GM06990 (cell line): ENCODE results near the gene NTM.

Experiments used
- DNase-seq: peaks from one replicate; pipeline ENCODE4 v3.0.0-alpha.2; 2011; ENCODE audit not compliant: insufficient read length; ENCODE audit errors: extremely low read depth
- H3K27me3 ChIP-seq: replicated peaks from 2 replicates; pipeline ENCODE4 v1.6.0; 2011; ENCODE audit warnings: low read length; ENCODE audit not compliant: control insufficient read depth, insufficient read depth
- H3K36me3 ChIP-seq: 2 replicates; pipeline ENCODE4 v1.5.1; 2011; ENCODE audit warnings: low read length; ENCODE audit not compliant: control insufficient read depth, insufficient read depth
- H3K4me3 ChIP-seq: replicated peaks from 2 replicates; pipeline ENCODE4 v1.5.1; 2011; ENCODE audit warnings: low read depth, mild to moderate bottlenecking, control low read depth, low read length
- TF ChIP-seq, protein P1 (sequence below): IDR thresholded peaks from 2 replicates; pipeline ENCODE4 v1.5.1; 2011; ENCODE audit warnings: low read length, control low read depth, mild to moderate bottlenecking, inconsistent platforms; ENCODE audit not compliant: insufficient read depth, poor library complexity, severe bottlenecking

The NTM gene

DNA sequence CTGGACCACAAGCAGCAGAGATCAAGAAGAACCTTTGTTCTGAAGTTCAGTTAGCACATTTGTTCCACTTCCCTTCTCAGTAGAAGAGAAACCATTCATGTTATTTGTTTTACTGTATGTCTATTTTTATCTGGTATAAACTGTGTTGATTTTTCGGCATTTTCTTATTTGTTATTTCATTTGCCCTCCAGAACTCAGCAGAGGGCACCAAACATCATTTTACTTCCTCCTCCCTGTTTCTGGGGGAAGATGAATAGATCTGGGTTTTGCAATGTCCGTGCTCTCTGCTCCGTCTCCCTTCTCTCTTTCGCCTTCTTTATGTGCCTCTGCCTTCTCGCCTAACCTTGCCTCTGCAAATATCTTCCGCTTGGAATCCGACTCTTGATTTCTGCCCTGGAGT lies 366.9 kb downstream of the NTM start:
- Histone ChIP-seq H3K36me3 (no peaks in the 10 kb centered on the region), H3K27me3 (peaks cover 5% of the 10 kb centered on the region), H3K4me3 (no peak overlapping the region)
- DNase-seq: no peak
- TF ChIP-seq, protein P1, sequence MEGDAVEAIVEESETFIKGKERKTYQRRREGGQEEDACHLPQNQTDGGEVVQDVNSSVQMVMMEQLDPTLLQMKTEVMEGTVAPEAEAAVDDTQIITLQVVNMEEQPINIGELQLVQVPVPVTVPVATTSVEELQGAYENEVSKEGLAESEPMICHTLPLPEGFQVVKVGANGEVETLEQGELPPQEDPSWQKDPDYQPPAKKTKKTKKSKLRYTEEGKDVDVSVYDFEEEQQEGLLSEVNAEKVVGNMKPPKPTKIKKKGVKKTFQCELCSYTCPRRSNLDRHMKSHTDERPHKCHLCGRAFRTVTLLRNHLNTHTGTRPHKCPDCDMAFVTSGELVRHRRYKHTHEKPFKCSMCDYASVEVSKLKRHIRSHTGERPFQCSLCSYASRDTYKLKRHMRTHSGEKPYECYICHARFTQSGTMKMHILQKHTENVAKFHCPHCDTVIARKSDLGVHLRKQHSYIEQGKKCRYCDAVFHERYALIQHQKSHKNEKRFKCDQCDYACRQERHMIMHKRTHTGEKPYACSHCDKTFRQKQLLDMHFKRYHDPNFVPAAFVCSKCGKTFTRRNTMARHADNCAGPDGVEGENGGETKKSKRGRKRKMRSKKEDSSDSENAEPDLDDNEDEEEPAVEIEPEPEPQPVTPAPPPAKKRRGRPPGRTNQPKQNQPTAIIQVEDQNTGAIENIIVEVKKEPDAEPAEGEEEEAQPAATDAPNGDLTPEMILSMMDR: no peak

DNA sequence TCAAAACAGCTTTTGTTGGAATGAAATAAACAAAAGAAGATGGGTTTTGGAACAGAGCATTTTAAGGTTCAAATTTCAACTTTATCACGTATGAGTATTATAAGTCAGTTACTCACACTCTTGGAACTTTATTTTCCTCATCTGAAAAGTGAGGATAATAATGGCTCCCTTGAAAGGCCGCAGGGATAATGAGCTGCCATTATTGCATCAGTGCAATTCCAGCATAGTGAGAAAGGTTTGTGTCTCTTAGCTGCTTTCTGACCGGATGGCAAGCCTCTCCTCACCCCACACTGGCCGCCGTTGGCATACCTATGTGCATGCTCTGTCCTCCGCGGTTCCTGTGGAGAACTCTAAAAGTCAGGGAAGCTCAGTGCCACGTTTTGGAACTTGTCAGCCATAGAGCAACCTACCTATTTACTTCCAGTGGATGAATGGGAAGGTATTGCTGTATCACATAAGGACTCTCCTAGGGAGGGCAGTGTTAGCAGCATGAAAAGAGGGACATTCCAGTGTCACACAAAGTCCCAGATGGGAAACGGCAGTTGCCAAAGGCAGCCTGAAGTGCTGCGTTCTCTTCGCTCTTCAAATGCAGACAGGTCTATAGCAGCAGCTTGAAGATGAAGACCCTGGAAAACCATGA lies 368.9 kb downstream of the NTM start:
- Histone ChIP-seq H3K36me3 (no peaks in the 10 kb centered on the region), H3K27me3 (peaks cover 5% of the 10 kb centered on the region), H3K4me3 (no peak overlapping the region)
- no peak for DNase-seq
- TF ChIP-seq, protein P1: no peak

- Histone ChIP-seq H3K36me3 (no peaks in the 10 kb centered on the region), H3K4me3 (no peak overlapping the region), H3K27me3 (0 out of 2 replicates have a peak, but pooled peaks cover 2% of the 10 kb centered on the region)
- TF ChIP-seq, protein P1: no peak
- no peak for DNase-seq
Observed at GRCh38 chr11:131744847-131745246, 374.4 kb downstream of the NTM start.

- Histone ChIP-seq H3K36me3 (no peaks in the 10 kb centered on the region), H3K4me3 (no peak overlapping the region), H3K27me3 (no peaks in the 10 kb centered on the region)
- DNase-seq: no peak
- TF ChIP-seq, protein P1: no peak
Observed at GRCh38 chr11:131745405-131745804, 375.0 kb downstream of the NTM start.

DNA sequence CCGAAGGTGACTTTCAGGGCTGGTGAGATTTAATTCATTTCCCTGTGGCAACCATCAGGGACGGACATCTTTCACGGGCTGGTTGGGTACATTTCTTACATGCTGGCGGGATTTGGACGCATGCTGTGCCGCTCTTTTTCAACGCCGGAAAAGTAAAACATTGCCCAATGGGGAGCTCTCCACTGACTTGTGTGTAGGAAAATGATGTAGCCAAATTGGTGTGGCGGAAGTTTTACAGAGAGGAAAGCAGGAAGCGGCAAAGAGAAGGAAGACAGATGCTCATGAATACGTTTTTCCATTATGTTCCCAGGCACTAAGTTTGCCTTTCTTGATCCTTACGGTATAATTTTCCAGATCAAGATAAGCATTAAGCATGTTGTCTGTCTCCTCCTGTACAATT lies 375.8 kb downstream of the NTM start:
- Histone ChIP-seq H3K36me3 (no peaks in the 10 kb centered on the region), H3K27me3 (no peaks in the 10 kb centered on the region), H3K4me3 (no peak overlapping the region)
- DNase-seq: no peak
- TF ChIP-seq, protein P1: no peak
